GM12801 (cell line): ENCODE measurements around the gene EML2.

Experiments used
- TF ChIP-seq, protein P1 (sequence below): IDR thresholded peaks from one replicate; pipeline ENCODE4 v1.5.1; 2011; ENCODE audit warnings: control low read depth; ENCODE audit not compliant: insufficient read length; ENCODE audit errors: extremely low read depth

EML2 gene

DNA sequence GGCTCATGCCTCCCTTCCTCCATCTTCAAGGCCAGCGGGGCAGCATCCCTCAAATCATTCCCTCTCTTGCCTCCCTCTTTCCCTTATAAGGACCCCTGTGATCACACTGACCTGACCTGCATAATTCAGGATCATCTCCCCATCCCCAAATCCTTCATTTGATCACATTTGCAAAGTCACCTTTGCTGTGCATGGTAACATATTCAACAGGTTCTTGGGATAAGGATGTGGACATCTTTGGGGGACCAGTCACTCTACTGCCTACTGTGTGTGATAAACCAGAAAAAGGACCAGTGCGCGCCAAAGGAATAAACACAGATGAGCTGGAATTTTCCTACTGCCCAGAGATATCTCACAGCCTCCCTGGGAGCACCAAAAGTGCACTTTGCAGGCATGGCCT is 62.5 kb downstream of the EML2 start:
- TF ChIP-seq, protein P1, sequence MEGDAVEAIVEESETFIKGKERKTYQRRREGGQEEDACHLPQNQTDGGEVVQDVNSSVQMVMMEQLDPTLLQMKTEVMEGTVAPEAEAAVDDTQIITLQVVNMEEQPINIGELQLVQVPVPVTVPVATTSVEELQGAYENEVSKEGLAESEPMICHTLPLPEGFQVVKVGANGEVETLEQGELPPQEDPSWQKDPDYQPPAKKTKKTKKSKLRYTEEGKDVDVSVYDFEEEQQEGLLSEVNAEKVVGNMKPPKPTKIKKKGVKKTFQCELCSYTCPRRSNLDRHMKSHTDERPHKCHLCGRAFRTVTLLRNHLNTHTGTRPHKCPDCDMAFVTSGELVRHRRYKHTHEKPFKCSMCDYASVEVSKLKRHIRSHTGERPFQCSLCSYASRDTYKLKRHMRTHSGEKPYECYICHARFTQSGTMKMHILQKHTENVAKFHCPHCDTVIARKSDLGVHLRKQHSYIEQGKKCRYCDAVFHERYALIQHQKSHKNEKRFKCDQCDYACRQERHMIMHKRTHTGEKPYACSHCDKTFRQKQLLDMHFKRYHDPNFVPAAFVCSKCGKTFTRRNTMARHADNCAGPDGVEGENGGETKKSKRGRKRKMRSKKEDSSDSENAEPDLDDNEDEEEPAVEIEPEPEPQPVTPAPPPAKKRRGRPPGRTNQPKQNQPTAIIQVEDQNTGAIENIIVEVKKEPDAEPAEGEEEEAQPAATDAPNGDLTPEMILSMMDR: no peak

DNA sequence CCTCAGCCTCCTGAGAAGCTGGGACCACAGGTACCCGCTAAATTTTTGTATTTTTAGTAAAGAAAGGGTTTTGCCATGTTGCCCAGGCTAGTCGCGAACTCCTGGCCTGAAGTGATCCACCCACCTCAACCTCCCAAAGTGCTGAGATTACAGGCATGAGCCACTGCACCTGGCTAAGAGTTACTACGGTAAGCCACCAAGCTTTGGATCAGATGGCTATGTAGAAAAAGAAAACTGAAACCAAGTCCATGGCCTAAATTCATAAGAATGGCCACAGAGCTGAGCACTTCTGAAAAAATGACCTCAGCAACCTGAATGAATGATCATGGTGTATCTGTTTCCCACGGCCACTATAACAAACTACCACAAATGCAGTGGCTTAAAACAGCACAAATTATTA is 64.0 kb downstream of the EML2 start:
- TF ChIP-seq, protein P1: no peak

DNA sequence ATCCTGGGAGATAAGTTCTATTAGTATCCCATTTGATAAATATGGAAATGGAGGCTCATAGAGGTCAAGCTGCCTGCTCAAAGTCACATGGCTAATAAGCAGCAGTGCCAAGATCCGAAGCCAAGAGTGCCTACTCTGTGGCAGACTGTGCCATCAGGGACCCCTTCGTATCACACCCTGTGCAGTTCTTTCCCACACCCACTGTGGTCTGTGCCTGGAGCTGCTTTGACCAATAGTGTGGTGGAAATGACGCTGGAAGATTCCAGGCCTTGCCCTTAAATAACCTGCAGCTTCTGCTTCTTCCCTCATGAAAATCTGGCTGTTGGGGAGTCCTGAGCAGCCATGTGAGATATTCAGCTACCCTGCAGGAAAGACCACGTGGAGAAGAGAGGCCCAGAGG is 64.7 kb downstream of the EML2 start:
- TF ChIP-seq, protein P1: no peak

DNA sequence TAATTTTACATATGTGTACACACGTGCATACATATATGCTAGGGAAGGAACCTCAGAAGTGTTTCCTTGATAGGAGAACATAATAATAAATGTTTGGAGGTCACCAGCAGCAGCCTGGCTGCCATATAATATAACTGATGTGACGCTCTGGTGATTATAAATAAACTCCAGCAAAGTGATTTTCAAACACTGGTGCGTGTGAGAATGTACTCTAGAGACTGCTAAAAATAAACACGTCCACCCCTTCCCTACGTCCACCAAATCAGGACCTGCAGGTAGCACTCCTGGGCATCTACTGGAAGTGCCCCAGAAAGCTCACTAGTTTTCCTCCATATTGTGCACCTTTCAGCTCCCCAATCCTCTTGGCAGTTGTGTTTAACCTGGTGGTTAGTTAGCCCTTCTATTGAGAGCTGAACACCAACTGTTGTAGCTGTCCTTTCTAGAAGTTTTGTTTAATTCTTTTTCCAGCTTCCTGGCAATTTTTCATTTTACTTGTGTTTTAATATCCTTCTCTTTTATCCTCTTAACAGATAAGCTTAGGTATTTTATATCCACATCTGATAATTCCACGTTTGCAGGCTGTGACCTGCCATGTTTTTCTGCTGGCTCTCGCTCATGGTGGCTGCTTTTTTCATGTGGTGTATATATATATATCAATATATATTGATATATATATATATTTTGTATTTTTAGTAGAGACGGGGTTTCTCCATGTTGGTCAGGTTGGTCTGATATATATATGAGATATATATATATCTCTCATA is 67.6 kb downstream of the EML2 start:
- TF ChIP-seq, protein P1: no peak

DNA sequence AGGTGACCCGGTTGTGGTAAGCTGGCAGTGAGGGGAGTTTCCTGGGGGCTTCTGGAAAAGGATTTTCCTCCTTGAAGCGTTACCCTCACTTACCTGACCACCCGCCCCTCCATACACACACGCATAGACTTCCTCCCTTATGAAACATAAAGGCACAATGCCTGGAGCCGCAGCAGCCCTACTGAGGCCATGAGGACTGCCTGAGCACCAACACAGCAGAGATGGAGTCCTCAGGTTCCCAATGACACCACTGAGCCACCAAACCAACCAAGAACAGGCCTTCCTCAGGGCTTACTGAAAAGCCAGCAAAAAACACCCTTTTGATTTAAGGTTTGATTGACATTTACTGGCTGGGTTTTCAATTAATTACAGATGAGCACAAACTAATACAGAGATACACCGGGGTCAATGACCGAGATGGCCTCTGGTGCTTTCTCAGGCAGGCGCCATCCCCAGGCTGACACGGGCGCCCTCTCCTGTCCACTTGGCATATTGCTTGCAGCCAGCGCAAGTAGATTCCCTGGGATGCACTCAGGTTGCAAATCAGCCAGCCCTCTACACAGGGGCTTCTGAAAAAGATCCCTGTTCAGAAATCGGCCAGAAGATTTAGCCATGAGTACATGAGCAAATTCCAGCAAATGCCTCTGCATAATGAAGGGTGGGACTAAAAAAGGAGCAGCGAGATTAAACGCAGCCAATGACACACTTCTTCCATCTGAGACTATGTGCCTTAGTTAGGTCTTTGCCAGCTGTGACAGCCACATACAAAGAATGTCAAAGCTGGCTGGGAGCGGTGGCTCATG is 69.4 kb downstream of the EML2 start:
- TF ChIP-seq, protein P1: no peak

DNA sequence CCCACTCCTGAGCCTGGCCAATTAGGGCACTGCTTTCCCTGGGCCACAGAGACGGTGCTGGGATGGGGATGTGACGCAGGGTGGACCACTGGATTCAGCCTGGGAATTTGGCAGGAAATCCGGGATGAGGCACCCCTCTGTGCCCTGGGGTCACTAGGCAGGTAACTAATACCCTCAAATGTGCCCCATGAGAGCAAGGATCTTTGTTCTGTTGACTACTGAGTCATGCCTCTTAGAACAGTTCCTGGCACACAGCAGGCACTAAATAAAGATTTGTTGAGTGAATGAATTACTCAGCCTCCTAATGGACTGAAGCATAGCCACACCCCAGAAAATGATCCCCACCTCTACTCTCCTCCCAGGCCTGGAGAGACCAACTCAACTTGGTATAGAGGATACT is 70.5 kb downstream of the EML2 start:
- TF ChIP-seq, protein P1: no peak

DNA sequence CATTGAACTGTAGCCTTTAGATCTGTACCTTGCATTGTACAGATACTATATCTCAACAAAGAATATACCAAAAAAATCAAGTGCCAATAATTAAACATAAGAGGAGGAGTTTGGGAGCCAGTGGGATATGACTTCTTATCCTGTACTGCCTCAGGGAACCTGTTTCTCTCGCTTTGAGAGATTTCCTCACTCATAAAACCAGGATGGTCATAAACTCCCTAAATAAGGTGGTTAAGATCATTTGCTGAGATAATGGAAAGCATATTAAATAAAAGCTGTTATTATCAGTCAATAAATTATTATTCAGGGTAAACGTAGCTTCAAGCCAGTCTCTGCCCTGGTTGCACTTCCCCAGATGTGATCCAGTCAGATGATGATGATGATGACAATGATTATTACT is 71.6 kb downstream of the EML2 start:
- TF ChIP-seq, protein P1: no peak
